ENCODE results near the gene TNFRSF11A. TPM values are rescaled to one million over a fixed set of nuclear protein-coding genes. Genes with fewer than 3 reads are reported as not detected.

The TNFRSF11A gene
- total and polyA plus RNA-seq, 2 experiments from 2014 or later: 4.1 to 5.6 TPM

DNA sequence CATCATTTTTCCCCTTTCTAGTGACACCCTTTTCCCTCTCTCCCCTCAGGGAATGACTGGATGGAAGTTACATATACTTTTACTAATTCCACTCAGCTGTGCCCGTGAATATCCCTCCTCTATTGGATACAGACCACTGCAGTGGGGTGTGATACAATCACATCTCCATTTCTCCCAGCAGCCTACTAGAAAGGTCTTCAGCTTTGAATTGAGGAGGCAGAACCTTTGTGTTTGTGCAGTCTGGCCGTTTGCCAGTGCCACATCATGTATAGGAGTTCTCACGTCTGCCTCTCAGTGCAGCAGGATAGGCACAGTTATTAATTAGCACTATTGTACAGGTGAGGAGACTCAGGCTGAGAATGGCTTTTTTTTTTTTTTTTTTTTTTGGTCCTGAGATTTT, 16.4 kb downstream of the TNFRSF11A start:
- H3K4me2 ChIP-seq: no peak overlapping the region
- H2AFZ ChIP-seq: no peak overlapping the region
- no peak overlapping the region for H3K4me3 ChIP-seq
- no peaks in the 10 kb centered on the region for H4K20me1 ChIP-seq (ENCODE audit: insufficient read depth, poor library complexity, severe bottlenecking)
- TF ChIP-seq EZH2 (IDR thresholded peaks at IDR 0.05; ENCODE audit: borderline replicate concordance): no peak
- TF ChIP-seq EZH2phosphoT487 (IDR thresholded peaks at IDR 0.05; ENCODE audit: low read depth, severe bottlenecking, unreplicated experiment): no peak
- TF ChIP-seq, protein P1, sequence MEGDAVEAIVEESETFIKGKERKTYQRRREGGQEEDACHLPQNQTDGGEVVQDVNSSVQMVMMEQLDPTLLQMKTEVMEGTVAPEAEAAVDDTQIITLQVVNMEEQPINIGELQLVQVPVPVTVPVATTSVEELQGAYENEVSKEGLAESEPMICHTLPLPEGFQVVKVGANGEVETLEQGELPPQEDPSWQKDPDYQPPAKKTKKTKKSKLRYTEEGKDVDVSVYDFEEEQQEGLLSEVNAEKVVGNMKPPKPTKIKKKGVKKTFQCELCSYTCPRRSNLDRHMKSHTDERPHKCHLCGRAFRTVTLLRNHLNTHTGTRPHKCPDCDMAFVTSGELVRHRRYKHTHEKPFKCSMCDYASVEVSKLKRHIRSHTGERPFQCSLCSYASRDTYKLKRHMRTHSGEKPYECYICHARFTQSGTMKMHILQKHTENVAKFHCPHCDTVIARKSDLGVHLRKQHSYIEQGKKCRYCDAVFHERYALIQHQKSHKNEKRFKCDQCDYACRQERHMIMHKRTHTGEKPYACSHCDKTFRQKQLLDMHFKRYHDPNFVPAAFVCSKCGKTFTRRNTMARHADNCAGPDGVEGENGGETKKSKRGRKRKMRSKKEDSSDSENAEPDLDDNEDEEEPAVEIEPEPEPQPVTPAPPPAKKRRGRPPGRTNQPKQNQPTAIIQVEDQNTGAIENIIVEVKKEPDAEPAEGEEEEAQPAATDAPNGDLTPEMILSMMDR (IDR thresholded peaks at IDR 0.05; ENCODE audit: poor library complexity): no peak
- 79% methylated on average over 3 of the region's 3 CpGs for WGBS (ENCODE audit: low lambda C conversion rate, missing lambda C conversion rate)
- no peaks in the 10 kb centered on the region for H3K9me2 ChIP-seq (replicated peaks; ENCODE audit: insufficient read depth)
- DNase-seq (ENCODE audit: low spot score): no peak
- H3K9me3 ChIP-seq (ENCODE audit: low read depth): no peaks in the 10 kb centered on the region
- H3K4me1 ChIP-seq (ENCODE audit: insufficient read depth): peaks cover 7% of the 10 kb centered on the region
- H3K27ac ChIP-seq: no peak overlapping the region
- no peaks in the 10 kb centered on the region for H3K36me3 ChIP-seq (replicated peaks; ENCODE audit: insufficient read depth, low read depth)
- peaks cover 4% of the 10 kb centered on the region for H3K27me3 ChIP-seq
- H3K79me2 ChIP-seq: no peaks in the 10 kb centered on the region

DNA sequence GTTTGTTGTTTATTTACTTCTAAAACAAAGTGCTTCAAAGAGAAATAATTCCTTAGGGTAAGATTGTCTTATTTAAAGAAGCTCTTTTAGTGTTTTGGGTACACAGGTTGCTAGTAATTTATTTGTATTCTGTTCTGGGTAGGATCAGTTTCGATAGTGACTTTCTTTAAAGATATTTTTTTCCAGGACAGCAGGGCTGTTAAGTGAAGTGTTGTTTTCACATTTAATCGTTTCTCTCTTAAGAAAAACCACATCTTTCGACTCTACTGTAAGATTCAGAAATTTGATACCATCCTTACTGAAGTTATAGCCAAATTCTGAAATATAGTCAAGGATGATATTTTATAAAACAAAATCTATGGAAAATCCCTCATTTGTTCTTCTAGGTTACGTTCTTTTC, 17.8 kb downstream of the TNFRSF11A start:
- 84% methylated on average over 4 of the region's 4 CpGs for WGBS (ENCODE audit: low lambda C conversion rate, missing lambda C conversion rate)
- no peaks in the 10 kb centered on the region for H3K79me2 ChIP-seq
- H3K4me3 ChIP-seq: no peak overlapping the region
- no peak overlapping the region for H3K27ac ChIP-seq
- no peak for DNase-seq (ENCODE audit: low spot score)
- H3K4me2 ChIP-seq: no peak overlapping the region
- H4K20me1 ChIP-seq (ENCODE audit: insufficient read depth, poor library complexity, severe bottlenecking): no peaks in the 10 kb centered on the region
- H3K27me3 ChIP-seq: peaks cover 4% of the 10 kb centered on the region
- no peak overlapping the region for H2AFZ ChIP-seq
- no peaks in the 10 kb centered on the region for H3K9me3 ChIP-seq (ENCODE audit: low read depth)
- no peaks in the 10 kb centered on the region for H3K9me2 ChIP-seq (replicated peaks; ENCODE audit: insufficient read depth)
- peaks cover 8% of the 10 kb centered on the region for H3K4me1 ChIP-seq (ENCODE audit: insufficient read depth)
- TF ChIP-seq, protein P1 (IDR thresholded peaks at IDR 0.05; ENCODE audit: poor library complexity): no peak
- no peak for TF ChIP-seq EZH2phosphoT487 (IDR thresholded peaks at IDR 0.05; ENCODE audit: low read depth, severe bottlenecking, unreplicated experiment)
- TF ChIP-seq EZH2 (IDR thresholded peaks at IDR 0.05; ENCODE audit: borderline replicate concordance): no peak
- no peaks in the 10 kb centered on the region for H3K36me3 ChIP-seq (replicated peaks; ENCODE audit: insufficient read depth, low read depth)

GRCh38 chr18:62343316-62343715, 18.2 kb downstream of the TNFRSF11A start:
- no peak for DNase-seq (ENCODE audit: low spot score)
- Histone ChIP-seq H3K9me2 (replicated peaks; ENCODE audit: insufficient read depth) (no peaks in the 10 kb centered on the region), H3K4me1 (ENCODE audit: insufficient read depth) (peaks cover 8% of the 10 kb centered on the region), H3K27ac (no peak overlapping the region), H3K9me3 (ENCODE audit: low read depth) (no peaks in the 10 kb centered on the region), H3K36me3 (replicated peaks; ENCODE audit: insufficient read depth, low read depth) (no peaks in the 10 kb centered on the region), H2AFZ (no peak overlapping the region), H3K4me3 (no peak overlapping the region), H3K4me2 (no peak overlapping the region), H4K20me1 (ENCODE audit: insufficient read depth, poor library complexity, severe bottlenecking) (no peaks in the 10 kb centered on the region), H3K79me2 (no peaks in the 10 kb centered on the region), H3K27me3 (peaks cover 4% of the 10 kb centered on the region)
- WGBS (ENCODE audit: low lambda C conversion rate, missing lambda C conversion rate): 90% methylated on average over 8 of the region's 8 CpGs
- TF ChIP-seq EZH2phosphoT487 (IDR thresholded peaks at IDR 0.05; ENCODE audit: low read depth, severe bottlenecking, unreplicated experiment): no peak
- TF ChIP-seq, protein P1 (IDR thresholded peaks at IDR 0.05; ENCODE audit: poor library complexity): no peak
- no peak for TF ChIP-seq EZH2 (IDR thresholded peaks at IDR 0.05; ENCODE audit: borderline replicate concordance)

- WGBS (ENCODE audit: low lambda C conversion rate, missing lambda C conversion rate): 92% methylated on average over 2 of the region's 2 CpGs
- H3K9me3 ChIP-seq (ENCODE audit: low read depth): no peaks in the 10 kb centered on the region
- no peak for DNase-seq (ENCODE audit: low spot score)
- no peak for TF ChIP-seq EZH2 (IDR thresholded peaks at IDR 0.05; ENCODE audit: borderline replicate concordance)
- no peak for TF ChIP-seq EZH2phosphoT487 (IDR thresholded peaks at IDR 0.05; ENCODE audit: low read depth, severe bottlenecking, unreplicated experiment)
- TF ChIP-seq, protein P1 (IDR thresholded peaks at IDR 0.05; ENCODE audit: poor library complexity): no peak
- H3K4me1 ChIP-seq (ENCODE audit: insufficient read depth): peaks cover 4% of the 10 kb centered on the region
- H3K79me2 ChIP-seq: no peaks in the 10 kb centered on the region
- H3K27me3 ChIP-seq: peaks cover 7% of the 10 kb centered on the region
- no peak overlapping the region for H2AFZ ChIP-seq
- H3K4me3 ChIP-seq: no peak overlapping the region
- H3K36me3 ChIP-seq (replicated peaks; ENCODE audit: insufficient read depth, low read depth): no peaks in the 10 kb centered on the region
- no peak overlapping the region for H3K27ac ChIP-seq
- no peak overlapping the region for H3K4me2 ChIP-seq
- H4K20me1 ChIP-seq (ENCODE audit: insufficient read depth, poor library complexity, severe bottlenecking): no peaks in the 10 kb centered on the region
- no peaks in the 10 kb centered on the region for H3K9me2 ChIP-seq (replicated peaks; ENCODE audit: insufficient read depth)
These were observed 20.8 kb downstream of the TNFRSF11A start for GRCh38 chr18:62345909-62346308.

All from hepatocyte (in vitro differentiated cells).